Stimulated activated CD4-positive, alpha-beta T cell treated with anti-CD3 and anti-CD28 coated beads, Interleukin-12 subunit alpha, Interleukin-12 subunit beta, amount 100 ng/mL, for 48 hours (primary cell): ENCODE measurements around the gene RNASEH2A.

ENCODE experiments used
- DNase-seq, 3 donors: peaks; one replicate each; pipeline ENCODE4 v3.0.0-alpha.2; 2020; ENCODE audit warnings: low read depth in 2 of 3, low spot score in 1 of 3

Gene RNASEH2A

DNA sequence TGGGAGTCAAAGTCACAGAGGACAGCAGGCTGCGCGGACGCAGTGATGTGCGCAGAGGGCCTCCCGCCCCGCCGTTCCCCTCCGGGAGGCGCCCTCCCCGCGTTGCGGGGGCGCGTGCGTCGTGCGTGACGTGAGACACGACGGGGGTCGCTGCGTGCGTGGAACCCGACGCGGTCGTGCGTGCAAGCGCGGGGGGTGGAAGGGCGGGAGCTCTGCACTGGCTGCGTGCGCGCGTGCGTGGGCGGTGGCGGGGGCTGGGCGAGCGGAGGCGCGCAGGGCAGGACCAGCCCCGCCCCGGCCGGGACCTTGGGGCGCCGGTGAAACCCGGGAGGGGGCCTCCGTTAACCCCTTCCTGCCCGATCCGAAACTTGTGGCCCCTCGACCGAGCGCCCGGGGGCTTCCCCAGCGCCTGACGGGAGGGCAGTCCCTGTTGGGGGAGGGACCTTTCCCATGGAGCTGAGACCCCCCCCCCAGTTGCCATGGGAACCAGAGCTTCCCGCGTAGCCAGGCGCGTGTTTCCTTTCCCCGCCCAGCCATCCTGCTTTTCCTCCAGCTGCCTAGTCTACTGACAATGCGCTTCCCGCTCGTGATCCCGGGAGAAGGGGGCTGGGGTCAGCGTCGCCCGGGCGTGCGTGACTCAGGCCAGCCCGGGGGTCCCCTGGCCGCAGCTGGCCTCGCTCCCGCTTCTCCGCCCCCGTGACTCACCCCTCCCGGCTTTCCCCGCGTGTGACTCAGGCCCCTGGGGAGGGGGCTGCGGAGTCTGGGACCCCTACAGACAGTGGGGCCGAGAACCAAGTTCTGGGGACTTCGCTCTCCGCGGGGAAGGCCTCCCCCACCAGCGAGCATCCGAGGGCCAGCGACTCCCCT lies 23.7 kb upstream of the RNASEH2A start:
- peak; percentile 77 to 87 (median 79) for DNase-seq

DNA sequence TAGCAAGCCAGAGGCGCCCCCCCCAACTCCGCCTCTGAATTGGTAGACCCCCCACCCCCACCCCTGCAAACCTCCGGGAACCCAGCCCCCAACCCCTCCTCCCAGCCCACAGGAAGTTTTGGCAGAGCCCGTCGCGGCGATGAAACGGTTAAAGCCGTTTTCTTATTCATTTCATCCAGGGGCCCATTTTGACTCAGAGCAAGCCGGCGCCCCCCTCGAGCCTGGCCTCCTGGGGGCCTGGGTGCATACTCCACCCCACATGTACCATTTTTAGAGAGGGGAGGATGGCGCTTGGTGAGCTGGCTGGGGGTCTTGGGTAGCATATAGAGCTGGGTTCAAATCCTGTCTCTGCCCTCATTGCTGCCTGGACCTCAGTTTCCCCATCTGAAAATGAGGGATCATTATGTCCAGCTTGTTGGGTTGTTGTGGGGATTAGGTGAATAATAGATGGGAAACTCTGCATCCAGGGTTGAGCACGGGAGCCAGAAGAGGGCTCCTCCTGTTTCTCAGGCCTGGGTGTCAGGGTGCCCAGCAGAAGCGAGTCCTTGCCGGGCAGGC lies 23.0 kb upstream of the RNASEH2A start:
- DNase-seq, result peak; percentile 56 to 61 (median 60)

GRCh38 chr19:12783849-12784393 lies 22.5 kb upstream of the RNASEH2A start:
- DNase-seq, result no peak

- DNase-seq, result no peak
Measured at GRCh38 chr19:12784394-12784870, 22.0 kb upstream of the RNASEH2A start.

- no peak for DNase-seq
Measured at GRCh38 chr19:12784871-12785430, 21.4 kb upstream of the RNASEH2A start.

DNA sequence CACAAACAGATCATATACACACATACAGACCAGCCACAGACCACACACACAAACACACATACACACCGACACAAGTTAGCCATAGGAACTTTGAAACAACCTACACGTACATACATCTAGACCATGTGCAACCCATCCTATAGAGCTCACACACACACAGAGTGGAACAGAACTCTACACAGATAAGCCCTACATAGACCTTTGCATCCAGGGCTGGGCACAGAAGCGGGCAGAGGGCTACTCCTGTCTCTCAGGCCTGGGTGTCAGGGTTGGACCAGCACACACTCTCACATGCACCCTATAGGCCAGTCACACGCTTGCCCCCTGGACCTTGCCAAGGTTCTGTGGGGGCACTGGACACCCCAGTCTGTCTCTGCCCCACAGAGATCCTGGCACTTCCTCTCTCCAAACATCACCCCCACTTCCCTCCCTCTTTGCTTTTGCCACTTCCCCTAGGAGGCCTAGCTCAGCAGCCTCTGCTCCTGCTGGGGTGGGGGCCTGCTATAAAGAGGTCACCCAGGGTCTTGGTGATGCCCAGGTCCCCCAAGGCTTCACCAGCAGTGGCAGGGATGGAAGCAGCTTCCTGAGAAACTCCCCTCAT lies 20.9 kb upstream of the RNASEH2A start:
- no peak for DNase-seq

- DNase-seq, result no peak
Measured at GRCh38 chr19:12786141-12786870, 20.1 kb upstream of the RNASEH2A start.

- no peak for DNase-seq
Measured at GRCh38 chr19:12786952-12787351, 19.4 kb upstream of the RNASEH2A start.

- DNase-seq, result no peak
Measured at GRCh38 chr19:12787458-12787857, 18.9 kb upstream of the RNASEH2A start.

DNA sequence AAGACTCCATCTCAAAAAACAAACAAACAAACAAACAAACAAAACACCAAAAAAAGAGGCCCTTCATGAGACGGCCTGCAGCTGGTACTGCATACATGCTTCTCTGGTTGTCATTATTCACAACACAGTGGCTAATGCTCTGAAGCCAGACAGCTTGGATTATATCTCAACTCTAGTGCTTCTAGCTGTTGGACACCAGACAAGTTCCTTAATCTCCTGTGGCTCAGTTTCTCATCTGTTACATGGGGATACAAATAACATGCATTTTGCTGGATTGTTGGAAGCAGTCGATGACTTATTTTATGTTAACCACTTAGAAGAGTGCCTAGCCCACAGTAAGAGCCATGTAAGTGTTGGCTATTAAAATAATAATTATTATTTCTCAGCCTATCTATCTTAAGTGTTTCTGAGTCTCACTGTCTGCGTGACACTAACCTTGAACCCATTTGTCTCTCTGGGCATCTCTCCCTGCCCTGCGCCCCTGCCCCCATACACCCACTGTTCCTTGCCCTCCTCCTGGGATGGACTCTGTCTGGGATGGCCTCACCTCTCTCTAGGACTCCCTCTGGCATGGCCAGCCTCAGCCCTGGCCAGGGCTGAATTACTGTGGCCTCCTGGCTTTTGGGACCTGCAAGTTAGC lies 18.2 kb upstream of the RNASEH2A start:
- no peak for DNase-seq

- DNase-seq, result peak in 1 of 3 donors; percentile 32
Measured at GRCh38 chr19:12788682-12789097, 17.7 kb upstream of the RNASEH2A start.

DNA sequence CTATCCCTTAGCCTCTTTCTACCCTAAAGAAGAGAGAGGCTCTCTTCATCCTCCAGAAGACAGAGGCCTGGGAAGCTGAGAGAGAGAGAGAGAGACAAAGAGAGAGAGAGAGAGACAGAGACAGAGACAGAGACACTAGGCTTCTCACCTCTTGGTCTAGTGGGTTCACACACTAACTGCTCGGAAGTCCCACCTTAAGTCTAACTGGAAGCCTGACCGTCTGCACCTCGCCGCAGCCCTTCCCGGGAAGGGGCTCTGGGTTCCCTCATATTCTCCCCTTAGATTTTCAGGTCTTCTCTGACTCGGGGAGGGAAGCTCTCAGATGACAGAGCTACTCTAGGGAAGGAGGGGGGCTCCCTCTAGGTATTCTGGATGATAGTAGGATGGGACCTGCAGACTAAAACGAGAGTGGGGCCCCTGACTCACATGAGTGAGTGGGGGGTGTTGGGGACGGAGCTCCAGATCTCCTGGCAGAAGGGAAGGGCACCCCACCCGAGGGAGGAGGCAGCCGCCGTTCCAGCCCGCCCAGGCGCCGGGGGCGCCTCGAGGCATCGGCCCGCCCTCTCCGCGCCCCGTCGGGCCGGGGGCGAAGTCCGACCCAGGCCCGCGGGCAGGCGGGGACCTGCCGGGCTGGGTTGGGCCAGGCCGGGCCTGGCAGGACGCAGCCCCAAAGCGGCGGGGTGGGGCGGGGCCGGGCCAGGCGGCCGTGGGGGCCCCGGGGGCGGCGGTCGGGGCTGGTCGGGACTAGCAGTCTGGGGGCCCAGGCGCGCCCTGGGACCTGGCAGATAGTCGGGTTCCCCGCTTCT lies 17.1 kb upstream of the RNASEH2A start:
- peak in 1 of 3 donors; percentile 27 for DNase-seq

- peak; percentile 86 to 97 (median 95) for DNase-seq
Measured at GRCh38 chr19:12789904-12790619, 16.3 kb upstream of the RNASEH2A start.

DNA sequence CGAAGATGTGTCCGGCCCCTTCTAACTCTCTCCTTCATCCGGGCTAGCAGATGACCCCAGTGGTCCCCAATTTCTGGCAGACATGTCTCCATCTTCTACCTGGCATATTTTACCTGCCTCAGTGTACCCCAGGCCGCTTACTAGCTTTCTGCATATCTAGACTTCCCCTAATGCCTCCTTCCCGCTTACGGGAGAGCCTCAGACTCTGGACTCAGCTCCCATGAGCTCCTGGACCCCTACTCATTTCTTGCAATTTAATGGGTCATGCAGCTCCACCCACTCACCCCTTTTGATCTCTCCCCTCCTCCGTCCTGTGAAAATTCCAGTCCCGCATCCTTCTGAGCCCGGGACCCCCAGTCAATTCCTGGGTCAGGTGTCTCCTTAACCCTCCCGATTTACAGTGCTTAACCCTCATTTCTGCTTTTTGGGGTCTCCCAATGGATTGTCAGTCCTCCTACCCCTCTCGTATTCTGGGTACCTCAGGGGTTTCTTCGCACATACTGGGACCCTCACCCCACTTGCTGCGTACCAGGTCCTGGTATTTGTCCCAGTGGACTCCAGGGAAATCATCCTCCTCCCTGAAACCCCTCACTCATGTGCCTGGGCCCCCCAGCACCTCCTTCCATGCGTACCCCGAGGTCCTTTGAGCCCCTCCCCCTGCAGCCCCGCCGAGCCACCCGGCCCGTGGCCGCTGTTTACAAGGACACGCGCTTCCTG lies 15.6 kb upstream of the RNASEH2A start:
- no peak for DNase-seq

- peak; percentile 94 to 95 (median 95) for DNase-seq
Measured at GRCh38 chr19:12791345-12792050, 14.9 kb upstream of the RNASEH2A start, which contains the start of gene JUNB. JUNB (plus strand) TSS chr19:12791486; CDS start chr19:12791772, 286 bp downstream.

DNA sequence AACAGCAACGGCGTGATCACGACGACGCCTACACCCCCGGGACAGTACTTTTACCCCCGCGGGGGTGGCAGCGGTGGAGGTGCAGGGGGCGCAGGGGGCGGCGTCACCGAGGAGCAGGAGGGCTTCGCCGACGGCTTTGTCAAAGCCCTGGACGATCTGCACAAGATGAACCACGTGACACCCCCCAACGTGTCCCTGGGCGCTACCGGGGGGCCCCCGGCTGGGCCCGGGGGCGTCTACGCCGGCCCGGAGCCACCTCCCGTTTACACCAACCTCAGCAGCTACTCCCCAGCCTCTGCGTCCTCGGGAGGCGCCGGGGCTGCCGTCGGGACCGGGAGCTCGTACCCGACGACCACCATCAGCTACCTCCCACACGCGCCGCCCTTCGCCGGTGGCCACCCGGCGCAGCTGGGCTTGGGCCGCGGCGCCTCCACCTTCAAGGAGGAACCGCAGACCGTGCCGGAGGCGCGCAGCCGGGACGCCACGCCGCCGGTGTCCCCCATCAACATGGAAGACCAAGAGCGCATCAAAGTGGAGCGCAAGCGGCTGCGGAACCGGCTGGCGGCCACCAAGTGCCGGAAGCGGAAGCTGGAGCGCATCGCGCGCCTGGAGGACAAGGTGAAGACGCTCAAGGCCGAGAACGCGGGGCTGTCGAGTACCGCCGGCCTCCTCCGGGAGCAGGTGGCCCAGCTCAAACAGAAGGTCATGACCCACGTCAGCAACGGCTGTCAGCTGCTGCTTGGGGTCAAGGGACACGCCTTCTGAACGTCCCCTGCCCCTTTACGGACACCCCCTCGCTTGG lies 14.1 kb upstream of the RNASEH2A start:
- DNase-seq, result peak; percentile 50 to 77 (median 74)
